ENCODE results near the gene SLC25A18. TPM values are rescaled to one million over a fixed set of nuclear protein-coding genes. Genes with fewer than 3 reads are reported as not detected.
"Not testable (repeated sequence)": the region's sequence is repeated elsewhere in the genome, so short reads cannot be mapped to it uniquely, and the experiment has no call there.

SLC25A18 gene
- total RNA-seq, 4 donors from 2014 or later = 0.26 to 3.1 (median 0.80) TPM

DNA sequence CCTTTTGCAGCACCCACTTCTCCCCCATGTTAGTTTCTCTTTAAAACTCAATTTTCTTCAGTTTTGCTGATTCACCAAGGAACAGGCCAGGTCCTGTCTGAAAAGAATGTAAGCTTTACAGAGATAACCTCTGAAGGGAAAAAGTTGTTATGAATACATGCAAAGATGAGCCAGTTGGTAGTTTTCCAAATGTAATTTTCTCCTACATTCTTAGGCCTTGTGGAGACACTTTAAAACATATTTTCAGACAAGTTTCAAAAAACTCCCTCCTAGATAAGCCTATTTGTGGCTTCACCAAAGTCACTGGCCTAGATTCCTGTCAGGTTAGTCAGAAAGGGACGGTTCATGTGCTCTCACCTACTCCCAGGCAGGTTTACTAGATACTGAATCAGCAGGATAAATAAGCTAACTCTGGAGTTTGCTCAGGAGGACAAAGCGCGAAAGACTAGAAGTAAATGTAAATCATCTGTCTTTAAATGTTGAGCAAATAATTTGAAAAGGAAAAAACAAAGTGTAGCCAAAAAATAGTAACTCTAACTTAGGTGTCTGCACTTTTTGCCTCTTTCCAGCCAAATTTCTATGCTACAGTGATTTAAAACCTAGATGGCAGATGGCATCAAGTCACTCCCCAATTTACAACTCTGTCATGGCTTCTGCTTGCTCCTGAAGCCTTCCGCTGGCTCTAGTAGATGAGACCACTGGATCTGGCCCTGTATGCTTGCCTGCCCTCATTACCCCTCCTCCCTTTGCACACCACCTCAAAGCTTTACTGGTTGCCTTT is 70.1 kb downstream of the SLC25A18 start:
- H3K36me3 ChIP-seq = no peaks in the 10 kb centered on the region
- H3K4me3 ChIP-seq = no peak overlapping the region
- no peaks in the 10 kb centered on the region for H3K27me3 ChIP-seq
- H3K9me3 ChIP-seq = no peaks in the 10 kb centered on the region
- peak overlapping the region; percentile 88 for H3K27ac ChIP-seq
- WGBS = 54% methylated on average over 4 of the region's 4 CpGs
- TF ChIP-seq POLR2AphosphoS5 (IDR thresholded peaks at IDR 0.05) (no peak), POLR2A (IDR thresholded peaks at IDR 0.05) (no peak), EP300 (IDR thresholded peaks at IDR 0.05) (no peak)
- TF ChIP-seq, protein P1, sequence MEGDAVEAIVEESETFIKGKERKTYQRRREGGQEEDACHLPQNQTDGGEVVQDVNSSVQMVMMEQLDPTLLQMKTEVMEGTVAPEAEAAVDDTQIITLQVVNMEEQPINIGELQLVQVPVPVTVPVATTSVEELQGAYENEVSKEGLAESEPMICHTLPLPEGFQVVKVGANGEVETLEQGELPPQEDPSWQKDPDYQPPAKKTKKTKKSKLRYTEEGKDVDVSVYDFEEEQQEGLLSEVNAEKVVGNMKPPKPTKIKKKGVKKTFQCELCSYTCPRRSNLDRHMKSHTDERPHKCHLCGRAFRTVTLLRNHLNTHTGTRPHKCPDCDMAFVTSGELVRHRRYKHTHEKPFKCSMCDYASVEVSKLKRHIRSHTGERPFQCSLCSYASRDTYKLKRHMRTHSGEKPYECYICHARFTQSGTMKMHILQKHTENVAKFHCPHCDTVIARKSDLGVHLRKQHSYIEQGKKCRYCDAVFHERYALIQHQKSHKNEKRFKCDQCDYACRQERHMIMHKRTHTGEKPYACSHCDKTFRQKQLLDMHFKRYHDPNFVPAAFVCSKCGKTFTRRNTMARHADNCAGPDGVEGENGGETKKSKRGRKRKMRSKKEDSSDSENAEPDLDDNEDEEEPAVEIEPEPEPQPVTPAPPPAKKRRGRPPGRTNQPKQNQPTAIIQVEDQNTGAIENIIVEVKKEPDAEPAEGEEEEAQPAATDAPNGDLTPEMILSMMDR (IDR thresholded peaks at IDR 0.05) = no peak
- H3K4me1 ChIP-seq = peaks cover 35% of the 10 kb centered on the region
- DNase-seq (ENCODE audit: low spot score in 2 of 2) = no peak

DNA sequence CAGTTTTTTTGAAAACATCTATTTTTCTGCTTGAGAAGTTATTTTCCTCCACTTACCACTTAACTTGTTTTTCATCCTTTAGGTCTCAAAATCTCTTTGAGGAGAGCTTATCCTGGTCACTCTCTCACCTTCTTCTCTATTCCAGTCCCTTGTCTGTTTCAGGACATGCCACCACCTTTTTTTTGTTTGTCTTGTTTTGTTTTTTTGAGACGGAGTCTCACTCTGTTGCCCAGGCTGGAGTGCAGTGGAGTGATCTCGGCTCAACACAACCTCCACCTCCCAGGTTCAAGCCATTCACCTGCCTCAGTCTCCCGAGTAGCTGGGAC is 70.7 kb downstream of the SLC25A18 start:
- Histone ChIP-seq H3K27me3 (no peaks in the 10 kb centered on the region), H3K4me1 (peaks cover 35% of the 10 kb centered on the region), H3K36me3 (no peaks in the 10 kb centered on the region), H3K9me3 (no peaks in the 10 kb centered on the region), H3K27ac (peak overlapping the region; percentile 88), H3K4me3 (no peak overlapping the region)
- DNase-seq (ENCODE audit: low spot score in 2 of 2) = no peak
- 60% methylated on average over 3 of the region's 3 CpGs for WGBS
- TF ChIP-seq POLR2A (IDR thresholded peaks at IDR 0.05) (no peak), POLR2AphosphoS5 (IDR thresholded peaks at IDR 0.05) (no peak), EP300 (IDR thresholded peaks at IDR 0.05) (no peak)
- TF ChIP-seq, protein P1 (IDR thresholded peaks at IDR 0.05) = no peak

DNA sequence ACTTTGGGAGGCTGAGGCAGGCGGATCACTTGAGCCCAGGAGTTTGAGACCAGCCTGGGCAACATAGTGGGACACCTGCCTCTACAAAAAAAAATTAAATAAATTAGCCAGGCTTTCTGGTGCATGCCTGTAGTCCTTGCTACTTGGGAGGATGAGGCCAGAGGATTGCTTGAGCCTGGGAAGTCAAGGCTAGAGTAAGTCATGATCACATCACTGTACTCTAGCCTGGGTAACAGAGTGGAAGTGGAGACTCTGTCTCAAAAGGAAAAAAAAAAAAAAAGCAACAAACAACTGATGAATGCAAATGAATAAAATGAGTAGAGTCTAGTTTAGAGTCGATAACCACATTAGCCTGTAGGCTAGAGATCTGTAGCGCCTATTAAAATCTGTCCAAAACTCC is 71.4 kb downstream of the SLC25A18 start:
- TF ChIP-seq EP300 (IDR thresholded peaks at IDR 0.05) (no peak), POLR2A (IDR thresholded peaks at IDR 0.05) (no peak), POLR2AphosphoS5 (IDR thresholded peaks at IDR 0.05) (no peak)
- TF ChIP-seq, protein P1 (IDR thresholded peaks at IDR 0.05) = no peak
- Histone ChIP-seq H3K27ac (peak overlapping the region; percentile 88), H3K4me1 (peaks cover 32% of the 10 kb centered on the region), H3K4me3 (no peak overlapping the region), H3K27me3 (no peaks in the 10 kb centered on the region), H3K9me3 (no peaks in the 10 kb centered on the region), H3K36me3 (no peaks in the 10 kb centered on the region)
- WGBS = 65% methylated on average over 3 of the region's 3 CpGs
- DNase-seq (ENCODE audit: low spot score in 2 of 2) = no peak

DNA sequence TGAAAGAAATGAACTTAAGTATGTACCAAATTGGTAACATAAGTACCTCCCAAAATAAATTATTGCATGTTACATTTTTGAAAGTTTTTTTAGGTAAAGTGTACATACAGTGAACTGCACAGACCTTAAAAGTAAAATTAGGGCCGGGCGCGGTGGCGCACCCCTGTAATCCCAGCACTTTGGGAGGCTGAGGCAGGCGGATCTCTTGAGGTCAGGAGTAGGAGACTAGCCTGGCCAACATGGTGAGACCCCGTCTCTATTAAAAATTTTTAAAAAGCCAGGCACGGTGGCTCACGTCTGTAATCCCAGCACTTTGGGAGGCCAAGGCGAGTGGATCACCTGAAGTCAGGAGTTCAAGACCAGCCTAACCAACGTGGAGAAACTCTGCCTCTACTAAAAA is 73.6 kb downstream of the SLC25A18 start:
- H3K36me3 ChIP-seq, H3K9me3 ChIP-seq, H3K27me3 ChIP-seq, H3K4me3 ChIP-seq, H3K27ac ChIP-seq: not testable (repeated sequence)
- peak in 1 of 2 donors; percentile 22 for DNase-seq (ENCODE audit: low spot score in 2 of 2)
- 91% methylated on average over 10 of the region's 10 CpGs for WGBS
- peaks cover 40% of the 10 kb centered on the region for H3K4me1 ChIP-seq

DNA sequence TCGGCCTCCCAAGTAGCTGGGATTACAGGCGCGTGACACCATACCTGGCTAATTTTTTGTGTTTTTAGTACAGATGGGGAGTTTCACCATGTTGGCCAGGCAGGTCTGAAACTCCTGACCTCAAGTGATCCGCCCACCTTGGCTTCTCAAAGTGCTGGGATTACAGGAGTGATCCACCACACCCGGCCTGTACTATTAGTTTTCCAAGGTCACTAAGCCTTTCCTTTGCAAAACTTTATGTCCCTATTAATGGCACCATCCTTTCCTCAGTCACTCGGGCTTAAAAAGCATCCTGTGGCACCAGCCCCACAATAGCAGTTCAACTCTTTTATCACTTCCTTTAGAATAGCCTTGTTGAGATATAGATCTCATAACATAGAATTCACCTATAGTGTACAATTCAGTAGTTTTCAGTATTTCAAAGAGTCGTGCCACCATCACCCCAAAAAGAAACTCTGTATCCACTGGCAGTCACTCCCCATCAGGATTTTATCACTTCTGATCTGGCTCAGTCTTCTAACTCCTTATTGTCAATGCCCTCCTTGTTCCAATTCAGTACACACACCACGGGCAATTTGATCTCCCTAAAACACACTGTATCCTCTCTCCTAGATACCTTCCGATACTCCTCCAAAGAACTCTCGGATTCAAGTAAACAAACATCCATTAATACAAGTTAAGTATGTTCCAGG is 74.3 kb downstream of the SLC25A18 start:
- peak overlapping the region; percentile 99 for H3K27ac ChIP-seq
- DNase-seq (ENCODE audit: low spot score in 2 of 2) = peak in 1 of 2 donors; percentile 52
- WGBS = 49% methylated on average over 10 of the region's 10 CpGs
- peak overlapping the region; percentile 81 for H3K4me3 ChIP-seq
- TF ChIP-seq POLR2AphosphoS5 (IDR thresholded peaks at IDR 0.05) = no peak
- no peak for TF ChIP-seq EP300 (IDR thresholded peaks at IDR 0.05)
- no peak for TF ChIP-seq POLR2A (IDR thresholded peaks at IDR 0.05)
- TF ChIP-seq, protein P1 (IDR thresholded peaks at IDR 0.05) = no peak
- H3K36me3 ChIP-seq = no peaks in the 10 kb centered on the region
- H3K9me3 ChIP-seq = no peaks in the 10 kb centered on the region
- peaks cover 40% of the 10 kb centered on the region for H3K4me1 ChIP-seq
- no peaks in the 10 kb centered on the region for H3K27me3 ChIP-seq
